Omental fat pad (tissue), 4 donors: ENCODE results near the gene GALNT10. TPM values are rescaled to one million over a fixed set of nuclear protein-coding genes. Genes with fewer than 3 reads are reported as not detected.

Experiments used
- ATAC-seq: fragments of 150-250 bp; one replicate; pipeline ENCODE4 v1.9.1; 2016; ENCODE audit warnings: mild to moderate bottlenecking, moderate library complexity; ENCODE audit not compliant: low FRiP score
- DNase-seq: peaks from one replicate; pipeline ENCODE4 v3.0.0-alpha.2; 2019; ENCODE audit warnings: low spot score
- total RNA-seq, 4 donors: library from RNA; depleted of rRNA; stranded (reverse); fragments of >200 nt; gene quantifications; one replicate each; pipeline ENCODE4 v1.1.0, GENCODE V29; 2016
- TF ChIP-seq, protein P1 (sequence below), 3 donors: fragments of 450-650 bp; IDR thresholded peaks; one replicate each; pipeline ENCODE4 v1.5.1; 2016 to 2017; ENCODE audit warnings: antibody characterized with exemption in 3 of 3, mild to moderate bottlenecking in 3 of 3, moderate library complexity in 2 of 3

GALNT10 gene
- total RNA-seq, 4 donors from 2014 or later = 21.3 to 49.7 (median 27.2) TPM

DNA sequence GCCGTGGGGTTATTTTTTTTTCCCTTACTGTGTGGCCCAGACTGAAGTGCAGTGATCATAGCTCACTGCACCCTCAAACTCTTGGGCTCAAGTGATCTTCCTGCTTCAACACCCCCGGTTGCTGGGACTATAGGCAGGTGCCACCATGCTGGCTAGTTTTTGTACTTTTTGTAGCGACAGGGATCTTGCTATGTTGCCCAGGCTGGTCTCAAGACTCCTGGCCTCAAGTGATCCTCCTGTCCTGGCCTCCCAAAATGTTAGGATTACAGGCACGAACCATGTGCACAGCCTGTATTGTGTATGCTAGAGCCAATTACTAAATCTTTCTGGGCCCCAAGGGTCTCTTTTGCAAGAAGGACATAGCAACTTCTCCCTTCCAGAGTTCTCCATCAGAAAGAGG, 23.1 kb downstream of the GALNT10 start:
- TF ChIP-seq, protein P1, sequence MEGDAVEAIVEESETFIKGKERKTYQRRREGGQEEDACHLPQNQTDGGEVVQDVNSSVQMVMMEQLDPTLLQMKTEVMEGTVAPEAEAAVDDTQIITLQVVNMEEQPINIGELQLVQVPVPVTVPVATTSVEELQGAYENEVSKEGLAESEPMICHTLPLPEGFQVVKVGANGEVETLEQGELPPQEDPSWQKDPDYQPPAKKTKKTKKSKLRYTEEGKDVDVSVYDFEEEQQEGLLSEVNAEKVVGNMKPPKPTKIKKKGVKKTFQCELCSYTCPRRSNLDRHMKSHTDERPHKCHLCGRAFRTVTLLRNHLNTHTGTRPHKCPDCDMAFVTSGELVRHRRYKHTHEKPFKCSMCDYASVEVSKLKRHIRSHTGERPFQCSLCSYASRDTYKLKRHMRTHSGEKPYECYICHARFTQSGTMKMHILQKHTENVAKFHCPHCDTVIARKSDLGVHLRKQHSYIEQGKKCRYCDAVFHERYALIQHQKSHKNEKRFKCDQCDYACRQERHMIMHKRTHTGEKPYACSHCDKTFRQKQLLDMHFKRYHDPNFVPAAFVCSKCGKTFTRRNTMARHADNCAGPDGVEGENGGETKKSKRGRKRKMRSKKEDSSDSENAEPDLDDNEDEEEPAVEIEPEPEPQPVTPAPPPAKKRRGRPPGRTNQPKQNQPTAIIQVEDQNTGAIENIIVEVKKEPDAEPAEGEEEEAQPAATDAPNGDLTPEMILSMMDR (IDR thresholded peaks at IDR 0.05) = no peak
- ATAC-seq = no peak
- DNase-seq = no peak

DNA sequence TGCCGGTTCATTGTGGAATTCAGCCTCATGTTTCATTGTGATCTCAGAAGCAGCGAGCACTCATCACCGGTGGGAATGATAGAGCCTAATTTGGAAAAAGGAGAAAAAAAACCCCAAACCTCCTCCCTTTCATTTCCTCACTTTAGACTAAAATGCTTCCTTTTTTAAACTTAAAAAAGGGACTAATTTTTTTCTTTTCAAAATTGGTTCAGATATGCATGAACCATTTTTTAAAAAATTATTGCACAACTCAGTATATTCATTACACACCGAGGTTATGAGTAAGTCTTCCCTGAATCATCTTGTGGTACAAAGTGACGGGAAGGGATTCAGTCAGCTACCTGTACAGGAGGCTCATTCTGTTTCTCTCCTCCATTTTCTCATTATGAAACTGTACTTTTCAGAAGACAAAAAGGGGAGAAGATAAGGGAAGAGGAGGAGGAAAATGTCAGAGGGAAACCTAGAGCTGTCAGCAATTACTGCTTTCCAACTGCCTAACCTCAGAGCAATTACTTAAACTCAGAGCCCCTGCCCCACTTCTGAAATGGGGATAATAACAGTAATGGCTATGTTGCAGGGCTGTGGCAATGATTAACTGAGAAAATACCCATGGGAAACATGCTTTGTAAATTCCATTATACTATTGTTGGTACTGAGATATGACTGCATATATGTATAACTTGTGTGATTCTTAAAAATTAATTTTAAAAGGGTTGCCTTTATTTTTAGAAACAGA, 24.0 kb downstream of the GALNT10 start:
- TF ChIP-seq, protein P1 (IDR thresholded peaks at IDR 0.05) = no peak
- peak; percentile 95 for ATAC-seq
- DNase-seq = no peak

GRCh38 chr5:154215571-154216325, 25.2 kb downstream of the GALNT10 start:
- TF ChIP-seq, protein P1 (IDR thresholded peaks at IDR 0.05) = no peak
- ATAC-seq (no peak), DNase-seq (no peak)

GRCh38 chr5:154217462-154217861, 26.9 kb downstream of the GALNT10 start:
- DNase-seq (no peak), ATAC-seq (no peak)
- TF ChIP-seq, protein P1 (IDR thresholded peaks at IDR 0.05) = no peak

- TF ChIP-seq, protein P1 (IDR thresholded peaks at IDR 0.05) = no peak
- ATAC-seq = no peak
- no peak for DNase-seq
Measured at GRCh38 chr5:154218786-154219185, 28.3 kb downstream of the GALNT10 start.

- TF ChIP-seq, protein P1 (IDR thresholded peaks at IDR 0.05) = no peak
- ATAC-seq (no peak), DNase-seq (no peak)
Measured at GRCh38 chr5:154220625-154221024, 30.1 kb downstream of the GALNT10 start.
